ENCODE data around the gene NIT2.
"Not testable (repeated sequence)": the region's sequence is repeated elsewhere in the genome, so short reads cannot be mapped to it uniquely, and the experiment has no call there.

NIT2 gene

GRCh38 chr3:100329800-100330489 lies 4.6 kb upstream of the NIT2 start:
- TF ChIP-seq CTCF (IDR thresholded peaks at IDR 0.05; ENCODE audit: low read depth, low read length), result no peak
- no peak for DNase-seq (ENCODE audit: extremely low read depth, low read depth)

- no peak for TF ChIP-seq CTCF (IDR thresholded peaks at IDR 0.05; ENCODE audit: low read depth, low read length)
- DNase-seq (ENCODE audit: extremely low read depth, low read depth), result no peak
These were observed 3.9 kb upstream of the NIT2 start for GRCh38 chr3:100330651-100331050.

GRCh38 chr3:100331660-100332059 lies 2.9 kb upstream of the NIT2 start:
- DNase-seq (ENCODE audit: extremely low read depth, low read depth), result no peak
- TF ChIP-seq CTCF (IDR thresholded peaks at IDR 0.05; ENCODE audit: low read depth, low read length), result no peak

GRCh38 chr3:100333051-100333450 lies 1.5 kb upstream of the NIT2 start:
- DNase-seq (ENCODE audit: extremely low read depth, low read depth), result no peak
- no peak for TF ChIP-seq CTCF (IDR thresholded peaks at IDR 0.05; ENCODE audit: low read depth, low read length)

GRCh38 chr3:100333970-100334487 lies 528 bp upstream of the NIT2 start:
- DNase-seq (ENCODE audit: extremely low read depth, low read depth), result no peak
- no peak for TF ChIP-seq CTCF (IDR thresholded peaks at IDR 0.05; ENCODE audit: low read depth, low read length)

GRCh38 chr3:100335434-100335833 lies 877 bp downstream of the NIT2 start:
- TF ChIP-seq CTCF (IDR thresholded peaks at IDR 0.05; ENCODE audit: low read depth, low read length), result no peak
- DNase-seq (ENCODE audit: extremely low read depth, low read depth), result no peak

- not testable (repeated sequence) for DNase-seq (ENCODE audit: extremely low read depth, low read depth)
These were observed 1.7 kb downstream of the NIT2 start for GRCh38 chr3:100336229-100336628.

- no peak for TF ChIP-seq CTCF (IDR thresholded peaks at IDR 0.05; ENCODE audit: low read depth, low read length)
- DNase-seq (ENCODE audit: extremely low read depth, low read depth), result no peak
These were observed 4.4 kb downstream of the NIT2 start for GRCh38 chr3:100338911-100339310.

Measured in AG09319 (cell line).